Parathyroid adenoma (tissue), 2 donors: Measurements from ENCODE around the gene FAM184A.

ENCODE experiments used
- H2AFZ ChIP-seq: fragments of 300-600 bp; sonication (generic); one replicate; pipeline ENCODE4 v1.7.0; 2017; ENCODE audit warnings: antibody characterized with exemption, mild to moderate bottlenecking
- H3K27ac ChIP-seq: fragments of 300-600 bp; sonication (generic); one replicate; pipeline ENCODE4 v1.7.0; 2017
- H3K27me3 ChIP-seq: fragments of 300-600 bp; sonication (generic); one replicate; pipeline ENCODE4 v1.7.0; 2017; ENCODE audit warnings: low read length; ENCODE audit not compliant: control insufficient read depth, insufficient read depth
- H3K36me3 ChIP-seq: fragments of 300-600 bp; sonication (generic); one replicate; pipeline ENCODE4 v1.7.0; 2017; ENCODE audit warnings: low read length; ENCODE audit not compliant: control insufficient read depth, insufficient read depth
- H3K4me1 ChIP-seq: fragments of 300-600 bp; sonication (generic); one replicate; pipeline ENCODE4 v1.7.0; 2017; ENCODE audit warnings: control low read depth
- H3K4me2 ChIP-seq: fragments of 300-600 bp; sonication (generic); one replicate; pipeline ENCODE4 v1.7.0; 2017; ENCODE audit warnings: low read length
- H3K4me3 ChIP-seq: fragments of 300-600 bp; sonication (generic); one replicate; pipeline ENCODE4 v1.7.0; 2017; ENCODE audit warnings: low read depth, low read length
- H3K79me2 ChIP-seq: fragments of 300-600 bp; sonication (generic); one replicate; pipeline ENCODE4 v1.7.0; 2017; ENCODE audit warnings: control low read depth
- H3K9ac ChIP-seq: fragments of 300-600 bp; sonication (generic); one replicate; pipeline ENCODE4 v1.7.0; 2017; ENCODE audit warnings: mild to moderate bottlenecking
- H3K9me3 ChIP-seq: fragments of 300-600 bp; sonication (generic); one replicate; pipeline ENCODE4 v1.7.0; 2017; ENCODE audit warnings: low read length; ENCODE audit not compliant: control insufficient read depth
- TF ChIP-seq, protein P1 (sequence below): fragments of 300-600 bp; sonication (generic); IDR thresholded peaks from one replicate; pipeline ENCODE4 v1.7.0; 2017; ENCODE audit warnings: antibody characterized with exemption, mild to moderate bottlenecking
- donor health status: primary hyperparathyroidism.

FAM184A gene

DNA sequence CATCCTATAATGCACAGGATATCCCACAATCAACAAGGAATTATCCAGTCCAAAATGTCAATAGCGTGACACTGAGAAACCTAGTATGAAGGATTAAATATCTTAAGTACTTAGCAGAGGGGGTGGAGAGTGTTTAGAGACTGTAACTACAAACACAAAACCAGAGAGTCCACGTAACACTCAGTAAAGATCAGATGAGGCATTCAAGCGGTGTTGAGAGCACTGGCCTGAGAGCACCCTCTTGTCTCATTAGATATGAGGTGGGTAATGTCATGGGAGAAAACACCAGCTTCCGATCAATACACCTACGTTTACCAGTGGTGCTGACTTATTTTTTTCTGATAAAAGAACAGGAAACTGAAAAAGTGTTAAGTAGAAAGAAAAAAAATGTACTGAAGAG lies 2.3 kb downstream of the FAM184A start:
- H3K4me3 ChIP-seq, result no peak overlapping the region
- no peak overlapping the region for H3K4me2 ChIP-seq
- no peak overlapping the region for H2AFZ ChIP-seq
- peaks cover 5% of the 10 kb centered on the region for H3K4me1 ChIP-seq
- no peaks in the 10 kb centered on the region for H3K79me2 ChIP-seq
- no peaks in the 10 kb centered on the region for H3K36me3 ChIP-seq
- TF ChIP-seq, protein P1, sequence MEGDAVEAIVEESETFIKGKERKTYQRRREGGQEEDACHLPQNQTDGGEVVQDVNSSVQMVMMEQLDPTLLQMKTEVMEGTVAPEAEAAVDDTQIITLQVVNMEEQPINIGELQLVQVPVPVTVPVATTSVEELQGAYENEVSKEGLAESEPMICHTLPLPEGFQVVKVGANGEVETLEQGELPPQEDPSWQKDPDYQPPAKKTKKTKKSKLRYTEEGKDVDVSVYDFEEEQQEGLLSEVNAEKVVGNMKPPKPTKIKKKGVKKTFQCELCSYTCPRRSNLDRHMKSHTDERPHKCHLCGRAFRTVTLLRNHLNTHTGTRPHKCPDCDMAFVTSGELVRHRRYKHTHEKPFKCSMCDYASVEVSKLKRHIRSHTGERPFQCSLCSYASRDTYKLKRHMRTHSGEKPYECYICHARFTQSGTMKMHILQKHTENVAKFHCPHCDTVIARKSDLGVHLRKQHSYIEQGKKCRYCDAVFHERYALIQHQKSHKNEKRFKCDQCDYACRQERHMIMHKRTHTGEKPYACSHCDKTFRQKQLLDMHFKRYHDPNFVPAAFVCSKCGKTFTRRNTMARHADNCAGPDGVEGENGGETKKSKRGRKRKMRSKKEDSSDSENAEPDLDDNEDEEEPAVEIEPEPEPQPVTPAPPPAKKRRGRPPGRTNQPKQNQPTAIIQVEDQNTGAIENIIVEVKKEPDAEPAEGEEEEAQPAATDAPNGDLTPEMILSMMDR, result no peak
- H3K27me3 ChIP-seq, result no peaks in the 10 kb centered on the region
- no peak overlapping the region for H3K27ac ChIP-seq
- H3K9ac ChIP-seq, result no peak overlapping the region
- no peaks in the 10 kb centered on the region for H3K9me3 ChIP-seq

DNA sequence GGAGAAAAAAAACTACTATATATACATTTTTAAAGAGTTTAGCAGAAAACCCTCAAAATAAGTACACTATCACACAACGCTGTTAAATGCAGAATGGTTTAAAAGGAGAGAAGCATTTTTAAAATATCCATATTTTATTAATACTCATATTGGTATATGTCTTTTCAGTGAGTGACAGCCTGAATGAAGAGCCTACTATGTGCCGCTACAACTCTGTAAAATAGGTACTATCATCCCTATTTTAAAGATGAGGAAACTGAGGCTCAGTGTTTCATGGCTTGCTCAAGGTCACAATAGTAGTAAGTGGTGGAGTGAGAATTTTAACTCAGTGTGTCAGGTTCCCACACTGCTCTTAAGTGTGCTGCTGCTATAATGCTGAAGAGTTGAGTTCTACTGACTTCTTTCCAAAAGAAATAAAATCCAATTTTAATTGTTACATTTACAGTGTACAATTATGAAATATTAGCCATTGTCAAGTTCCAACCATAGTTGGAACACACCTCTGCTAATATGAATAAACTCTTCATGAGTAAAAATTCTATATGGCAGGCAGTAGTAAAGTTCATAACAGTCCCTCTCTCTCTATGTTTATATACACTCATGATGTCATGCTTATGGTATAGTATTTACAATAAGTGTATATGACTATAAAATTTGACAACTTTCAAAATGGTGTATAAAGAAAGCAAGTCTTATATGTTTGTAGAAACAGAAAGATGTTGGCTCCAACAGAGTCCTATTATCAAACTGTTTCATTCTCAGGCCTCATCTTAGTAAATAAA lies 3.1 kb downstream of the FAM184A start:
- H3K27me3 ChIP-seq, result no peaks in the 10 kb centered on the region
- H3K27ac ChIP-seq, result no peak overlapping the region
- no peak overlapping the region for H3K4me3 ChIP-seq
- H3K36me3 ChIP-seq, result no peaks in the 10 kb centered on the region
- H3K79me2 ChIP-seq, result no peaks in the 10 kb centered on the region
- H3K9ac ChIP-seq, result no peak overlapping the region
- TF ChIP-seq, protein P1, result no peak
- H3K9me3 ChIP-seq, result no peaks in the 10 kb centered on the region
- H2AFZ ChIP-seq, result no peak overlapping the region
- H3K4me2 ChIP-seq, result no peak overlapping the region
- peaks cover 5% of the 10 kb centered on the region for H3K4me1 ChIP-seq

DNA sequence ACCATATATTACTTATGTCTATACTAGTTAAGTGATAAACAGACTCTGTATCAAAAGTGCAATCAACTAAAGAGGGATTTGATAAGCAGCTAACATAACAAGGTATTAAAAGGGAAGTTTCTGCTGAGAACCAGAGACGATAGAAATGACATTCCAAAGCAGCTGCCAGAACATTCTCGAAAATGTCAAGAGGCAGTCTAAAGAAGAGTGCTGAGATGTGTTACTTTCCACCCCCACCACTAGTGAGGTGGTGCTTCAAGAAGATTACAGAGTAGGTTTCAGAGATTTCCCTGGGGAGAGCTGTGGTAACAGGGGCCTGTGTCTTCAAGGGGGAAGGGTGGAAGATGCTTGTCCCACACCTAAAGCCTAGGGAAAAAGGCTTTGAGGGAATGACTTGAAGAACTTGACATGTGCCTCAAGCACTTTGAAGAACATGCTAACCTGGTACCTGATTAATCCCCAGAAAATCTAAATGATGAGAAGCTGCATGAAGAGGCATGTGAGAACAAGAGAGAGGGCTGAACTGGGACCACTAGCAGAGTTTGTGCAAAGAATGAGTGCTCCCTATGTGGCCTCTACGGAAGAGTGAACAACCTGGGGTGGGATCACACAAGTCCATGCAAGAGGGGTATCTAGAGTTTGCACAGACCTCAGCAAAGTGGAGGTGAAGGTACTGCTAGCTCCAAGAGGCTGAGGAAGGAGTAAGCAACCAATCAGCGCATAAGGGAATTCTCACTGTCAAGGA lies 5.0 kb downstream of the FAM184A start:
- Histone ChIP-seq H3K4me2 (no peak overlapping the region), H3K4me3 (no peak overlapping the region), H3K27ac (no peak overlapping the region), H3K9me3 (no peaks in the 10 kb centered on the region), H3K79me2 (no peaks in the 10 kb centered on the region), H2AFZ (no peak overlapping the region), H3K27me3 (no peaks in the 10 kb centered on the region), H3K36me3 (no peaks in the 10 kb centered on the region), H3K4me1 (no peaks in the 10 kb centered on the region), H3K9ac (no peak overlapping the region)
- TF ChIP-seq, protein P1, result no peak

DNA sequence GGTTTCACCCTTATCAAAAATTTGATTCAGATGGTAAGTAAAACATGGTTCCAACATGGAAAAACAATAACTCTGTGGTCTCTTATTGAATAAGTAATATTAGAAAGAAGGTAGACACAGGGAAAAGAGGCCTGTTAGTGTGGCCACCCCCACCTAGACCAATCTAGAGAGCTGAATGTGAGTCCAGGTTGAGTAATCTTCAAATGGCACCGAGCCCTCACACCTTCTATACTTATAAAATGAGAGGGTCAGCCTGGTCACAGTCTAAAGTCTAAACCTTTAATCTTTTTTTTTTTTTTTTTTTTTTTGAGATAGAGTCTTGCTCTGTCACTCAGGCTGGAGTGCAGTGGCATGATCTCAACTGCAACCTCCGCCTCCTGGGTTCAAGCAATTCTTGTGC lies 6.9 kb downstream of the FAM184A start:
- H3K79me2 ChIP-seq, result no peaks in the 10 kb centered on the region
- no peak overlapping the region for H3K4me3 ChIP-seq
- no peaks in the 10 kb centered on the region for H3K36me3 ChIP-seq
- H2AFZ ChIP-seq, result no peak overlapping the region
- H3K27ac ChIP-seq, result no peak overlapping the region
- no peaks in the 10 kb centered on the region for H3K27me3 ChIP-seq
- no peak overlapping the region for H3K4me2 ChIP-seq
- no peak overlapping the region for H3K9ac ChIP-seq
- TF ChIP-seq, protein P1, result no peak
- H3K9me3 ChIP-seq, result no peaks in the 10 kb centered on the region
- no peaks in the 10 kb centered on the region for H3K4me1 ChIP-seq
